ENCODE data around the gene HK2. TPM values are rescaled to one million over a fixed set of nuclear protein-coding genes. Genes with fewer than 3 reads are reported as not detected.

HK2 gene
- total RNA-seq, 1 donor from 2014 or later: 77.1 TPM

DNA sequence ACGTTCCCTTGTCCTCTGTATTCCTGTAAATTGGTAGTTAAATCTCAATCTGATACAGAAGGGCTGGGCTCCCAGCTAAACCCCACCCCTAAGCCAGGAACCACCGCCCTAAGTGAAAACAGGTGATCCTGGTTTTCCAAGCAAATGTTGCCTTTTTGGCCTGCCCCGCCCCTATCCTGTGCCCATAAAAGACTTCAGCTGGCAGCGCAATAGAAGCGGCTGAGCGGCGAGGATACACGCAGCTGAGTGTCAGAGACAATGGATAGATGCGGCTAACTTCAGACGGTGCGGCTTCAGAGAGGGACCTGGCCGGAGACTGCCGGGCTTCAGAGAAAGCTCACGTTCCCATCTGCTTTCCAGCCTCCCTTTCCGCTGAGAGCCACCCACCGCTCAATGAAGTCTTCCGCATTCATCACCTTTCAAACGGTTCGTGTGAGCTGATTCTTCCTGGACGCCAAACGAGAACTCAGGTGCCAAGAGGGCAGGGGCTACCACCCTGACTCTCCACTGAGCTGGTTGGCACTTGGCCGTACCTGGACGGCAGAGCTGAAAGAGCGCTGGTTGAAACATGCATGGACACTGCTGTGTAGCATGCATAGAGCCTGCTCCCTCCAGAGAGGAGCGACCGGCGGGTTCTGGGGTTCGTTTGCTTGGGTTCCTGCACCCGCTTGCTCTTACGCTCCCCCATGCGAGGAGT, 75.0 kb downstream of the HK2 start:
- Histone ChIP-seq H3K27me3 (no peaks in the 10 kb centered on the region), H3K9me3 (no peaks in the 10 kb centered on the region), H3K36me3 (no peaks in the 10 kb centered on the region), H3K4me1 (no peaks in the 10 kb centered on the region), H3K27ac (no peak overlapping the region), H3K4me3 (peak overlapping the region; percentile 21)
- DNase-seq (peak; percentile 71), ATAC-seq (peak; percentile 79)
- intact Hi-C loops (cut with DNase I): no loop called here
- TF ChIP-seq, protein P1, sequence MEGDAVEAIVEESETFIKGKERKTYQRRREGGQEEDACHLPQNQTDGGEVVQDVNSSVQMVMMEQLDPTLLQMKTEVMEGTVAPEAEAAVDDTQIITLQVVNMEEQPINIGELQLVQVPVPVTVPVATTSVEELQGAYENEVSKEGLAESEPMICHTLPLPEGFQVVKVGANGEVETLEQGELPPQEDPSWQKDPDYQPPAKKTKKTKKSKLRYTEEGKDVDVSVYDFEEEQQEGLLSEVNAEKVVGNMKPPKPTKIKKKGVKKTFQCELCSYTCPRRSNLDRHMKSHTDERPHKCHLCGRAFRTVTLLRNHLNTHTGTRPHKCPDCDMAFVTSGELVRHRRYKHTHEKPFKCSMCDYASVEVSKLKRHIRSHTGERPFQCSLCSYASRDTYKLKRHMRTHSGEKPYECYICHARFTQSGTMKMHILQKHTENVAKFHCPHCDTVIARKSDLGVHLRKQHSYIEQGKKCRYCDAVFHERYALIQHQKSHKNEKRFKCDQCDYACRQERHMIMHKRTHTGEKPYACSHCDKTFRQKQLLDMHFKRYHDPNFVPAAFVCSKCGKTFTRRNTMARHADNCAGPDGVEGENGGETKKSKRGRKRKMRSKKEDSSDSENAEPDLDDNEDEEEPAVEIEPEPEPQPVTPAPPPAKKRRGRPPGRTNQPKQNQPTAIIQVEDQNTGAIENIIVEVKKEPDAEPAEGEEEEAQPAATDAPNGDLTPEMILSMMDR (IDR thresholded peaks at IDR 0.05): no peak

DNA sequence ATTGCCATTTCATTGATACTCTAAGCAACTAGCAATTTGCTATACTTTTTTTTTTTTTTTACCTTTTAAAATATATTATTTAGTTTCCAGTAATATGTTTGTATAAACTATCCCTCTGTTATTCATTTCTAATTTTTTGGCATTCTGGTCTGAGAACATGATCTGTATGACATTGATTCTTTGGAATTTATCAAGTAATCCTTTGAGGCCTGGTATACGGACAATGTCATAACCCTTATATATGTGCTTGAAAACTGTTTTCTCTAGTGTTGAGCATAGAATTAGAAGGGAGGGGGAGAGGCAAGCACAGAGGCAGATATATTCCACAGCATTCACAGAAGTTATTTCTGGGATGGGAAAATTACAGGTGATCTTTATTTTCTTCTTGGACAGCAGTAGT, 76.3 kb downstream of the HK2 start:
- Histone ChIP-seq H3K27ac (no peak overlapping the region), H3K4me1 (no peaks in the 10 kb centered on the region), H3K9me3 (no peaks in the 10 kb centered on the region), H3K4me3 (no peak overlapping the region), H3K36me3 (no peaks in the 10 kb centered on the region), H3K27me3 (no peaks in the 10 kb centered on the region)
- intact Hi-C loops (cut with DNase I): no loop called here
- TF ChIP-seq, protein P1 (IDR thresholded peaks at IDR 0.05): no peak
- ATAC-seq: no peak
- DNase-seq: no peak

DNA sequence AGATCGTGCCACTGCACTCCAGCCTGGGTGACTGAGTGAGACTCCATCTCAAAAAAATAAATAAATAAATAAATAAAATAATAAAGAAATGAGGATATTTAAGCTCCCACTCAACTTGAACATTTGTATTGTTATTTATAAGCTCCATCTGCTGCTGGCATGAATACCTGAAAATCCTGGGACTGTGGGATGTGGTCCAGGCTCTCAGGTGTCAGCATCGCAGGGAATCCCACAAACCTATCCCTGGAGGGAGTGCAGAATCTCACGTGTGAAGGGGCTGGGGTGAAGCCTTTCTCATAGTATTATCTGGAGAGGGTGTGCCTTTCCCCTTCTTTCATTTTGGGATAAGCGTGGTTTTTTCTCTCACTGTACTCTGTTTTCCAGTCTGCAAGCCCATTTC, 77.1 kb downstream of the HK2 start:
- Histone ChIP-seq H3K27ac (no peak overlapping the region), H3K4me1 (no peaks in the 10 kb centered on the region), H3K9me3 (no peaks in the 10 kb centered on the region), H3K27me3 (no peaks in the 10 kb centered on the region), H3K36me3 (no peaks in the 10 kb centered on the region), H3K4me3 (no peak overlapping the region)
- DNase-seq (no peak), ATAC-seq (no peak)
- TF ChIP-seq, protein P1 (IDR thresholded peaks at IDR 0.05): no peak
- intact Hi-C loops (cut with DNase I): no loop called here

DNA sequence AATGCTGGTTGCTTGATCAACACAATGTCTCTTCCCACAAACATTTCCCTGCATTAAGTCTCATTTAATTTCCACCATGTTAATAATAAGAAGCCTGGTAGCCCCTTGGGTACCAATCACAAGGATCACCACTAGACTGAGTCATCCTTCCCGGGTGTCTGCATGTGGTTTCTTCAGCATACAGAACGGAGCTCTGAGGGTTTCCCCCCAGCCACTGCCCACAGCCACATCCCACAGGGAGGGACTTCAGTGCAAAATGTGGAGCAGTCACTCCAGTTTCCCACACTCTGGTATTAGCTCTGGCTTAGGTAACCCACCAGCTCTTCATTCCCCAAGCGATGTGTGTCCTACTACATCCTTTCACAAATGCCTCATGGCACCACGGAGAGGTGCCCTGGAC, 81.8 kb downstream of the HK2 start:
- no peak for DNase-seq
- Histone ChIP-seq H3K36me3 (no peaks in the 10 kb centered on the region), H3K27ac (no peak overlapping the region), H3K9me3 (no peaks in the 10 kb centered on the region), H3K4me1 (peaks cover 6% of the 10 kb centered on the region), H3K27me3 (no peaks in the 10 kb centered on the region), H3K4me3 (no peak overlapping the region)
- TF ChIP-seq, protein P1 (IDR thresholded peaks at IDR 0.05): no peak
- no peak for ATAC-seq
- intact Hi-C loops (cut with DNase I): no loop called here

DNA sequence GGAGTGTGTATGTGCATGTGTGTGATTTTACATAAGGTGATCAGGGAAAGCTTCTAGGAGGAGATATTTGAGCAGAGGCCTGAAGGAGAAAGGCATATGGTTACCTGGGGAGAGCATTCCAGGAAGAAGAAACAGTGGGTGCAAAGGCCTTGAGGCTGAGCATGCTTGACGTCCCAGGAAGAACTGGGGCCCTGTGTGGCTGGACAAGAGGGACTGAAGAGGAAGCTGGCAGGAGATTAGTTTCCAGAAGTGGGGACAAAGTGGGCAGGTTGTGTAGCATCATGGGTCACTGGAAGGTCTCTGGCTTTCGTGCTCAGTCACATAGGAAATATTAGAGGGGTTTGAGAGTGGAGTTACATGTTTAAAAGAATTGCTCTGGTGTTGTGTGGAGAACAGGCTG, 82.5 kb downstream of the HK2 start:
- H3K9me3 ChIP-seq: no peaks in the 10 kb centered on the region
- TF ChIP-seq, protein P1 (IDR thresholded peaks at IDR 0.05): no peak
- H3K4me3 ChIP-seq: no peak overlapping the region
- peaks cover 6% of the 10 kb centered on the region for H3K4me1 ChIP-seq
- no peaks in the 10 kb centered on the region for H3K36me3 ChIP-seq
- H3K27ac ChIP-seq: no peak overlapping the region
- no peak for DNase-seq
- intact Hi-C loops (cut with DNase I): no loop called here
- ATAC-seq: no peak
- no peaks in the 10 kb centered on the region for H3K27me3 ChIP-seq
